H9 (cell line): Measurements from ENCODE around the gene ACAD8. TPM values are rescaled to one million over a fixed set of nuclear protein-coding genes. Genes with fewer than 3 reads are reported as not detected.
A peak's percentile ranks its signal among the peaks of the same experiment; 100 is the strongest.

ENCODE experiments used
- DNase-seq: peaks from one replicate; pipeline ENCODE4 v3.0.0-alpha.2; 2017
- H2AFZ ChIP-seq: one replicate; pipeline ENCODE4 v1.6.1; 2013; ENCODE audit warnings: mild to moderate bottlenecking, low read length, control low read depth, moderate library complexity
- H2AK5ac ChIP-seq: 2 replicates; pipeline ENCODE4 v1.6.1; 2013; ENCODE audit warnings: low read length, control low read depth, mixed read lengths; ENCODE audit not compliant: insufficient read length
- H2BK120ac ChIP-seq: one replicate; pipeline ENCODE4 v1.6.1; 2013; ENCODE audit warnings: low read depth, mild to moderate bottlenecking, low read length, control low read depth, inconsistent platforms; ENCODE audit not compliant: poor library complexity, severe bottlenecking
- H2BK12ac ChIP-seq: 2 replicates; pipeline ENCODE4 v1.6.1; 2013; ENCODE audit warnings: low read length, control low read depth, mixed read lengths, low read depth; ENCODE audit not compliant: insufficient read length
- H2BK15ac ChIP-seq: 2 replicates; pipeline ENCODE4 v1.6.1; 2013; ENCODE audit warnings: low read depth, low read length, control low read depth
- H2BK20ac ChIP-seq: one replicate; pipeline ENCODE4 v1.6.1; 2013; ENCODE audit warnings: low read depth, mild to moderate bottlenecking, low read length, control low read depth, inconsistent platforms; ENCODE audit not compliant: poor library complexity, severe bottlenecking
- H2BK5ac ChIP-seq: 2 replicates; pipeline ENCODE4 v1.6.1; 2013; ENCODE audit warnings: low read length, control low read depth, mixed read lengths; ENCODE audit not compliant: insufficient read length
- H3K14ac ChIP-seq: 2 replicates; pipeline ENCODE4 v1.6.1; 2013; ENCODE audit warnings: low read length, control low read depth; ENCODE audit not compliant: insufficient read depth
- H3K18ac ChIP-seq: 2 replicates; pipeline ENCODE4 v1.6.1; 2013; ENCODE audit warnings: low read depth, mild to moderate bottlenecking, mixed read lengths, low read length, control low read depth; ENCODE audit not compliant: insufficient read length
- H3K23ac ChIP-seq: 2 replicates; pipeline ENCODE4 v1.6.1; 2013; ENCODE audit warnings: low read length, control low read depth, mixed read lengths, low read depth; ENCODE audit not compliant: insufficient read length
- H3K23me2 ChIP-seq: 2 replicates; pipeline ENCODE4 v1.6.1; 2013; ENCODE audit warnings: low read depth, mild to moderate bottlenecking, mixed read lengths, low read length, control low read depth; ENCODE audit not compliant: insufficient read length, poor library complexity, severe bottlenecking
- H3K27ac ChIP-seq: 2 replicates; pipeline ENCODE4 v1.5.1; 2013; ENCODE audit warnings: low read length, control low read depth, mixed read lengths, low read depth; ENCODE audit not compliant: insufficient read length
- H3K27me3 ChIP-seq: 2 replicates; pipeline ENCODE4 v1.6.1; 2013; ENCODE audit warnings: low read length, control low read depth, inconsistent platforms; ENCODE audit not compliant: insufficient read depth
- H3K4ac ChIP-seq: 2 replicates; pipeline ENCODE4 v1.6.1; 2013; ENCODE audit warnings: low read depth, mild to moderate bottlenecking, control low read depth, inconsistent platforms, low read length, moderate library complexity
- H3K4me1 ChIP-seq: 2 replicates; pipeline ENCODE4 v1.6.1; 2013; ENCODE audit warnings: low read length, control low read depth, inconsistent platforms; ENCODE audit not compliant: insufficient read depth
- H3K4me2 ChIP-seq: 2 replicates; pipeline ENCODE4 v1.6.1; 2013; ENCODE audit warnings: low read length, control low read depth, mixed read lengths; ENCODE audit not compliant: insufficient read length, insufficient read depth
- H3K56ac ChIP-seq: 2 replicates; pipeline ENCODE4 v1.6.1; 2013; ENCODE audit warnings: low read depth, mild to moderate bottlenecking, mixed read lengths, low read length, control low read depth; ENCODE audit not compliant: insufficient read length
- H3K79me1 ChIP-seq: 2 replicates; pipeline ENCODE4 v1.6.1; 2013; ENCODE audit warnings: low read depth, mild to moderate bottlenecking, moderate library complexity, low read length, control low read depth, inconsistent platforms; ENCODE audit not compliant: insufficient read depth, poor library complexity, severe bottlenecking
- H3K79me2 ChIP-seq: 2 replicates; pipeline ENCODE4 v1.6.1; 2013; ENCODE audit warnings: low read length, control low read depth, inconsistent platforms; ENCODE audit not compliant: insufficient read depth
- H3K9ac ChIP-seq: 2 replicates; pipeline ENCODE4 v1.6.1; 2013; ENCODE audit warnings: low read length, control low read depth, mixed read lengths; ENCODE audit not compliant: insufficient read length; ENCODE audit errors: extremely low read depth
- H3K9me3 ChIP-seq: one replicate; pipeline ENCODE4 v1.6.1; 2013; ENCODE audit warnings: low read depth, low read length, inconsistent platforms; ENCODE audit not compliant: control insufficient read depth
- H3T11ph ChIP-seq: one replicate; pipeline ENCODE4 v1.6.1; 2013; ENCODE audit warnings: mild to moderate bottlenecking, low read length, control low read depth, inconsistent platforms
- H4K20me1 ChIP-seq: one replicate; pipeline ENCODE4 v1.6.1; 2013; ENCODE audit not compliant: control insufficient read depth, insufficient read length, insufficient read depth
- H4K5ac ChIP-seq: 2 replicates; pipeline ENCODE4 v1.6.1; 2013; ENCODE audit warnings: low read depth, mild to moderate bottlenecking, mixed read lengths, low read length, control low read depth; ENCODE audit not compliant: insufficient read length
- H4K8ac ChIP-seq: replicated peaks from 2 replicates; pipeline ENCODE4 v1.6.1; 2013; ENCODE audit warnings: low read length, control low read depth, mixed read lengths, low read depth; ENCODE audit not compliant: insufficient read length
- H4K91ac ChIP-seq: 2 replicates; pipeline ENCODE4 v1.6.1; 2013; ENCODE audit warnings: low read depth, mild to moderate bottlenecking, moderate library complexity, mixed read lengths, low read length, control low read depth; ENCODE audit not compliant: insufficient read length
- H3K27ac Mint-ChIP-seq, 3 experiments: 2 replicates in 2 of 3; 3 replicates in 1 of 3; pipeline ENCODE4 v1.8.0; 2020 to 2021; ENCODE audit warnings: mixed read lengths in 3 of 3, mild to moderate bottlenecking in 1 of 3, moderate library complexity in 1 of 3
- H3K27me3 Mint-ChIP-seq: 2 replicates; pipeline ENCODE4 v1.8.0; 2021; ENCODE audit warnings: low read depth, mild to moderate bottlenecking, moderate library complexity, mixed read lengths
- H3K36me3 Mint-ChIP-seq, 3 experiments: 2 replicates in 2 of 3; 3 replicates in 1 of 3; pipeline ENCODE4 v1.8.0; 2020 to 2021; ENCODE audit warnings: low read depth in 3 of 3, mixed read lengths in 3 of 3; ENCODE audit not compliant: insufficient read depth in 1 of 3
- H3K4me1 Mint-ChIP-seq, 2 experiments: 2 replicates each; pipeline ENCODE4 v1.8.0; 2020; ENCODE audit warnings: mixed read lengths in 2 of 2
- H3K4me3 Mint-ChIP-seq, 2 experiments: 2 replicates in 1 of 2; 3 replicates in 1 of 2; pipeline ENCODE4 v1.8.0; 2020 to 2021; ENCODE audit warnings: mild to moderate bottlenecking in 2 of 2, mixed read lengths in 2 of 2, moderate library complexity in 1 of 2
- H3K9me3 Mint-ChIP-seq, 2 experiments: 2 replicates in 1 of 2; 3 replicates in 1 of 2; pipeline ENCODE4 v1.8.0; 2020; ENCODE audit warnings: mild to moderate bottlenecking in 2 of 2, mixed read lengths in 2 of 2, moderate library complexity in 1 of 2
- WGBS: extraction: QIAGEN DNeasy Blood & Tissue Kit; methylation state at CpG from one replicate; pipeline ENCODE4 v1.1.7; 2013; ENCODE audit warnings: missing lambda C conversion rate, low lambda C conversion rate, mixed read lengths; ENCODE audit not compliant: insufficient read length; ENCODE audit errors: extremely low coverage; 5-methylcytosine and 5-hydroxymethylcytosine counted together
- total RNA-seq: library from RNA; stranded (reverse); gene quantifications from 2 replicates; pipeline ENCODE4 v1.2.1, GENCODE V29; 2021
- TF ChIP-seq, protein P1 (sequence below): fragments of 200-600 bp; sonication (generic); conservative IDR thresholded peaks from 3 replicates; pipeline ENCODE4 v1.8.0; 2021; ENCODE audit warnings: antibody characterized with exemption, mild to moderate bottlenecking

Gene ACAD8
- total RNA-seq, 1 experiment from 2014 or later = 46.8 TPM

DNA sequence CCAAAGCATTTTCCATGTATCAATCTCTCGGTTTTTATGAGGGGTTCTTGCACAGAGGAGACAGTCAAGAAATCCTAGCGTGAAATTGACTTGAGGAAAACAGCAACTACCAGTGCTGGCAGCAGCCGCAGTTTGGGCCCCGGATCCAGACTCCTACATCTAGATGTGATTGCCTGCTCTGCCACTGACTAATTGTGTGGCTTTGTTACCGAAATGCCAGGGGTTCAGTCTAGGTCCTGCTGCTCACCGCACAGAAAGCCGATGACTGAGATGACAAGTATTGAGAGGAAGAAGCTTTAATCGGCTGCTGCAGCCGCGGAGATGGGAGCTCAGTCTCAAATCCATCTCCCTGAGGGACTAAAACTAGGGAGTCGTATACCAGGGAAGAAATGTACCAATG, 14.6 kb downstream of the ACAD8 start:
- H3K4me2 ChIP-seq = no peak overlapping the region
- no peak for DNase-seq

More for the DNA sequence above, 14.6 kb downstream of the ACAD8 start:
- Histone ChIP-seq H3K23ac (no peak overlapping the region), H3K9me3 (no peaks in the 10 kb centered on the region), H3K14ac (no peak overlapping the region; the same call in 1 of the 2 replicates), H3K56ac (no peak overlapping the region), H2AK5ac (no peak overlapping the region), H2BK5ac (no peak overlapping the region), H3K23me2 (peaks cover 2% of the 10 kb centered on the region), H3K79me2 (peaks cover 5% of the 10 kb centered on the region; the same call in 1 of the 2 replicates), H3K4ac (no peak overlapping the region), H4K91ac (no peak overlapping the region), H2BK120ac (no peak overlapping the region), H3K4me1 (peaks cover 25% of the 10 kb centered on the region), H3T11ph (no peak overlapping the region), H3K27me3 (no peaks in the 10 kb centered on the region), H3K27ac (no peak overlapping the region), H2BK20ac (no peak overlapping the region), H4K8ac (no peak overlapping the region), H2BK12ac (no peak overlapping the region), H3K79me1 (no peaks in the 10 kb centered on the region), H4K20me1 (no peaks in the 10 kb centered on the region), H3K9ac (no peak overlapping the region), H2BK15ac (no peak overlapping the region), H2AFZ (no peak overlapping the region), H4K5ac (no peak overlapping the region), H3K18ac (no peak overlapping the region)
- no peaks in the 10 kb centered on the region for H3K27me3 Mint-ChIP-seq
- no peaks in the 10 kb centered on the region for H3K9me3 Mint-ChIP-seq
- H3K4me1 Mint-ChIP-seq = peaks cover 52 to 55% of the 10 kb centered on the region in 2 experiments
- H3K27ac Mint-ChIP-seq = peak overlapping the region in 2 of 3 experiments; percentile 47 to 64; a peak in 4 of 7 replicates
- peaks cover 1 to 21% (median 15%) of the 10 kb centered on the region in 3 experiments; a peak in 5 of 7 replicates for H3K36me3 Mint-ChIP-seq
- no CpG with 5 or more reads among the region's 11 CpGs for WGBS
- TF ChIP-seq, protein P1, sequence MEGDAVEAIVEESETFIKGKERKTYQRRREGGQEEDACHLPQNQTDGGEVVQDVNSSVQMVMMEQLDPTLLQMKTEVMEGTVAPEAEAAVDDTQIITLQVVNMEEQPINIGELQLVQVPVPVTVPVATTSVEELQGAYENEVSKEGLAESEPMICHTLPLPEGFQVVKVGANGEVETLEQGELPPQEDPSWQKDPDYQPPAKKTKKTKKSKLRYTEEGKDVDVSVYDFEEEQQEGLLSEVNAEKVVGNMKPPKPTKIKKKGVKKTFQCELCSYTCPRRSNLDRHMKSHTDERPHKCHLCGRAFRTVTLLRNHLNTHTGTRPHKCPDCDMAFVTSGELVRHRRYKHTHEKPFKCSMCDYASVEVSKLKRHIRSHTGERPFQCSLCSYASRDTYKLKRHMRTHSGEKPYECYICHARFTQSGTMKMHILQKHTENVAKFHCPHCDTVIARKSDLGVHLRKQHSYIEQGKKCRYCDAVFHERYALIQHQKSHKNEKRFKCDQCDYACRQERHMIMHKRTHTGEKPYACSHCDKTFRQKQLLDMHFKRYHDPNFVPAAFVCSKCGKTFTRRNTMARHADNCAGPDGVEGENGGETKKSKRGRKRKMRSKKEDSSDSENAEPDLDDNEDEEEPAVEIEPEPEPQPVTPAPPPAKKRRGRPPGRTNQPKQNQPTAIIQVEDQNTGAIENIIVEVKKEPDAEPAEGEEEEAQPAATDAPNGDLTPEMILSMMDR = no peak
- H3K4me3 Mint-ChIP-seq = no peak overlapping the region
